Prostate gland (tissue), 2 donors: ENCODE results near the gene SLC35F4. TPM values are rescaled to one million over a fixed set of nuclear protein-coding genes. Genes with fewer than 3 reads are reported as not detected.
"Not testable (repeated sequence)": the region's sequence is repeated elsewhere in the genome, so short reads cannot be mapped to it uniquely, and the experiment has no call there.

ENCODE experiments used
- DNase-seq: peaks from one replicate; pipeline ENCODE4 v3.0.0-alpha.2; 2019; ENCODE audit warnings: low spot score
- H3K27ac ChIP-seq, 2 donors: fragments of 200-600 bp; sonication (generic); 2 replicates each; pipeline ENCODE4 v1.5.1; 2017 to 2019
- H3K27me3 ChIP-seq: fragments of 200-600 bp; sonication (generic); replicated peaks from 2 replicates; pipeline ENCODE4 v1.5.1; 2019; ENCODE audit not compliant: insufficient read depth
- H3K36me3 ChIP-seq, 2 donors: fragments of 200-600 bp; sonication (generic); 1 replicate in 1 of 2; 2 replicates in 1 of 2; pipeline versions ENCODE4 v1.5.1 to v1.8.1; 2017 to 2019
- H3K4me1 ChIP-seq: fragments of 200-600 bp; sonication (generic); replicated peaks from 2 replicates; pipeline ENCODE4 v1.5.1; 2019
- H3K4me3 ChIP-seq, 2 donors: fragments of 200-600 bp; sonication (generic); 2 replicates each; pipeline ENCODE4 v1.5.1; 2017 to 2019
- H3K9me3 ChIP-seq: fragments of 200-600 bp; sonication (generic); 2 replicates; pipeline ENCODE4 v1.5.1; 2017
- CTCF ChIP-seq, 4 experiments: fragments of 200-600 bp in 2 of 4; fragments of 450-650 bp in 2 of 4; sonication (generic) in 2 of 4; IDR thresholded peaks; 1 replicate in 3 of 4; 2 replicates in 1 of 4; pipeline ENCODE4 v1.5.1; 2016 to 2019; ENCODE audit warnings: antibody characterized with exemption in 4 of 4, mild to moderate bottlenecking in 2 of 4, moderate library complexity in 2 of 4
- POLR2A ChIP-seq: fragments of 450-650 bp; IDR thresholded peaks from one replicate; pipeline ENCODE4 v1.6.1; 2016; ENCODE audit warnings: antibody characterized with exemption, mild to moderate bottlenecking
- POLR2AphosphoS5 ChIP-seq: sonication (generic); formaldehyde crosslinking; IDR thresholded peaks from one replicate; pipeline ENCODE4 v1.6.1; 2017; ENCODE audit warnings: antibody characterized with exemption
- WGBS: methylation state at CpG from one replicate; pipeline ENCODE4 v1.1.5; 2018; 5-methylcytosine and 5-hydroxymethylcytosine counted together
- intact Hi-C: fragments of 100-400 bp; cut with DNase I; formaldehyde crosslinking; loops from one replicate; pipeline ENCODE4 v1.14.2; 2022
- total RNA-seq, 2 donors: library from RNA; depleted of rRNA; stranded (reverse); fragments of >200 nt; gene quantifications; one replicate each; pipeline ENCODE4 v1.1.0, GENCODE V29; 2016

The SLC35F4 gene
- total RNA-seq, 2 donors from 2014 or later: 2.4 to 2.9 TPM

GRCh38 chr14:57712102-57712501 lies 153.8 kb downstream of the SLC35F4 start:
- Histone ChIP-seq H3K4me3 (no peak overlapping the region), H3K27me3 (no peaks in the 10 kb centered on the region), H3K36me3 (no peaks in the 10 kb centered on the region), H3K4me1 (no peaks in the 10 kb centered on the region), H3K9me3 (no peaks in the 10 kb centered on the region), H3K27ac (no peak overlapping the region)
- intact Hi-C loops: no loop called here
- WGBS: 30% methylated on average over 3 of the region's 3 CpGs
- DNase-seq: no peak
- TF ChIP-seq CTCF (IDR thresholded peaks at IDR 0.05): no peak
- TF ChIP-seq POLR2AphosphoS5: no peak
- no peak for TF ChIP-seq POLR2A

GRCh38 chr14:57709909-57710308 lies 156.0 kb downstream of the SLC35F4 start:
- 64% methylated on average over 2 of the region's 2 CpGs for WGBS
- no peak for TF ChIP-seq POLR2A
- TF ChIP-seq POLR2AphosphoS5: no peak
- TF ChIP-seq CTCF (IDR thresholded peaks at IDR 0.05): no peak
- DNase-seq: no peak
- Histone ChIP-seq H3K4me3 (no peak overlapping the region), H3K27me3 (no peaks in the 10 kb centered on the region), H3K9me3 (no peaks in the 10 kb centered on the region), H3K27ac (no peak overlapping the region), H3K36me3 (no peaks in the 10 kb centered on the region), H3K4me1 (no peaks in the 10 kb centered on the region)
- intact Hi-C loops: no loop called here

- H3K27me3 ChIP-seq, H3K27ac ChIP-seq, DNase-seq, H3K4me3 ChIP-seq, H3K4me1 ChIP-seq, intact Hi-C loops, H3K9me3 ChIP-seq, H3K36me3 ChIP-seq: not testable (repeated sequence)
- WGBS: 96% methylated on average over 5 of the region's 5 CpGs
These were observed 156.8 kb downstream of the SLC35F4 start for GRCh38 chr14:57709086-57709485.

- 72% methylated on average over 5 of the region's 5 CpGs for WGBS
- Histone ChIP-seq H3K9me3 (no peaks in the 10 kb centered on the region), H3K27ac (no peak overlapping the region), H3K27me3 (no peaks in the 10 kb centered on the region), H3K36me3 (no peaks in the 10 kb centered on the region), H3K4me1 (no peaks in the 10 kb centered on the region), H3K4me3 (no peak overlapping the region)
- DNase-seq: no peak
- no peak for TF ChIP-seq POLR2AphosphoS5
- no peak for TF ChIP-seq CTCF (IDR thresholded peaks at IDR 0.05)
- TF ChIP-seq POLR2A: no peak
- intact Hi-C loops: no loop called here
These were observed 158.7 kb downstream of the SLC35F4 start for GRCh38 chr14:57707219-57707618.

GRCh38 chr14:57704763-57705162 lies 161.1 kb downstream of the SLC35F4 start:
- no peaks in the 10 kb centered on the region for H3K4me1 ChIP-seq
- no peaks in the 10 kb centered on the region for H3K36me3 ChIP-seq
- H3K27me3 ChIP-seq: no peaks in the 10 kb centered on the region
- no peak for DNase-seq
- no peak overlapping the region for H3K4me3 ChIP-seq
- no peaks in the 10 kb centered on the region for H3K9me3 ChIP-seq
- no peak for TF ChIP-seq POLR2AphosphoS5
- no peak for TF ChIP-seq POLR2A
- no peak for TF ChIP-seq CTCF (IDR thresholded peaks at IDR 0.05)
- 95% methylated on average over 1 of the region's 1 CpG for WGBS
- no peak overlapping the region for H3K27ac ChIP-seq
- intact Hi-C loops: no loop called here

GRCh38 chr14:57699947-57700346 lies 165.9 kb downstream of the SLC35F4 start:
- no peak overlapping the region for H3K4me3 ChIP-seq
- no peaks in the 10 kb centered on the region for H3K9me3 ChIP-seq
- H3K36me3 ChIP-seq: no peaks in the 10 kb centered on the region
- no peaks in the 10 kb centered on the region for H3K4me1 ChIP-seq
- no peaks in the 10 kb centered on the region for H3K27me3 ChIP-seq
- intact Hi-C loops: no loop called here
- TF ChIP-seq CTCF (IDR thresholded peaks at IDR 0.05) (no peak), POLR2A (no peak), POLR2AphosphoS5 (no peak)
- H3K27ac ChIP-seq: no peak overlapping the region
- WGBS: 59% methylated on average over 3 of the region's 3 CpGs
- DNase-seq: no peak
